Subcutaneous adipose tissue (tissue), 4 donors: ENCODE data around the gene INTS15. TPM values are rescaled to one million over a fixed set of nuclear protein-coding genes. Genes with fewer than 3 reads are reported as not detected.

Source experiments
- total RNA-seq, 4 donors: library from RNA; depleted of rRNA; stranded (reverse); fragments of >200 nt; gene quantifications; one replicate each; pipeline ENCODE4 v1.1.0, GENCODE V29; 2016
- TF ChIP-seq, protein P1 (sequence below): fragments of 450-650 bp; IDR thresholded peaks from one replicate; pipeline ENCODE4 v1.5.1; 2016; ENCODE audit warnings: low read depth, mild to moderate bottlenecking, control low read depth, antibody characterized with exemption, moderate library complexity

Gene INTS15
- total RNA-seq, 4 donors from 2014 or later = 13.3 to 42.0 (median 23.3) TPM

- TF ChIP-seq, protein P1, sequence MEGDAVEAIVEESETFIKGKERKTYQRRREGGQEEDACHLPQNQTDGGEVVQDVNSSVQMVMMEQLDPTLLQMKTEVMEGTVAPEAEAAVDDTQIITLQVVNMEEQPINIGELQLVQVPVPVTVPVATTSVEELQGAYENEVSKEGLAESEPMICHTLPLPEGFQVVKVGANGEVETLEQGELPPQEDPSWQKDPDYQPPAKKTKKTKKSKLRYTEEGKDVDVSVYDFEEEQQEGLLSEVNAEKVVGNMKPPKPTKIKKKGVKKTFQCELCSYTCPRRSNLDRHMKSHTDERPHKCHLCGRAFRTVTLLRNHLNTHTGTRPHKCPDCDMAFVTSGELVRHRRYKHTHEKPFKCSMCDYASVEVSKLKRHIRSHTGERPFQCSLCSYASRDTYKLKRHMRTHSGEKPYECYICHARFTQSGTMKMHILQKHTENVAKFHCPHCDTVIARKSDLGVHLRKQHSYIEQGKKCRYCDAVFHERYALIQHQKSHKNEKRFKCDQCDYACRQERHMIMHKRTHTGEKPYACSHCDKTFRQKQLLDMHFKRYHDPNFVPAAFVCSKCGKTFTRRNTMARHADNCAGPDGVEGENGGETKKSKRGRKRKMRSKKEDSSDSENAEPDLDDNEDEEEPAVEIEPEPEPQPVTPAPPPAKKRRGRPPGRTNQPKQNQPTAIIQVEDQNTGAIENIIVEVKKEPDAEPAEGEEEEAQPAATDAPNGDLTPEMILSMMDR = no peak
Observed at GRCh38 chr7:6578114-6579084, 11.4 kb upstream of the INTS15 start.

GRCh38 chr7:6579446-6579845, 10.4 kb upstream of the INTS15 start:
- TF ChIP-seq, protein P1 = no peak

DNA sequence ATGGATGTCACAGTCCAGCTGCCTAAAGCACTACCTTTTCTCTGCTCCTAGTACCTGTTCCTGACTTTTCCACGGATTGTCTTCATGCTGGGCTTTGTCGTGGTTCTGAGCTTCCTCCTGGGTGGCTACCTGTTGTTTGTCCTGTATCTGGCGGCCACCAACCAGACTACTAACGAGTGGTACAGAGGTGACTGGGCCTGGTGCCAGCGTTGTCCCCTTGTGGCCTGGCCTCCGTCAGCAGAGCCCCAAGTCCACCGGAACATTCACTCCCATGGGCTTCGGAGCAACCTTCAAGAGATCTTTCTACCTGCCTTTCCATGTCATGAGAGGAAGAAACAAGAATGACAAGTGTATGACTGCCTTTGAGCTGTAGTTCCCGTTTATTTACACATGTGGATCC, 1.3 kb upstream of the INTS15 start:
- TF ChIP-seq, protein P1 = no peak

DNA sequence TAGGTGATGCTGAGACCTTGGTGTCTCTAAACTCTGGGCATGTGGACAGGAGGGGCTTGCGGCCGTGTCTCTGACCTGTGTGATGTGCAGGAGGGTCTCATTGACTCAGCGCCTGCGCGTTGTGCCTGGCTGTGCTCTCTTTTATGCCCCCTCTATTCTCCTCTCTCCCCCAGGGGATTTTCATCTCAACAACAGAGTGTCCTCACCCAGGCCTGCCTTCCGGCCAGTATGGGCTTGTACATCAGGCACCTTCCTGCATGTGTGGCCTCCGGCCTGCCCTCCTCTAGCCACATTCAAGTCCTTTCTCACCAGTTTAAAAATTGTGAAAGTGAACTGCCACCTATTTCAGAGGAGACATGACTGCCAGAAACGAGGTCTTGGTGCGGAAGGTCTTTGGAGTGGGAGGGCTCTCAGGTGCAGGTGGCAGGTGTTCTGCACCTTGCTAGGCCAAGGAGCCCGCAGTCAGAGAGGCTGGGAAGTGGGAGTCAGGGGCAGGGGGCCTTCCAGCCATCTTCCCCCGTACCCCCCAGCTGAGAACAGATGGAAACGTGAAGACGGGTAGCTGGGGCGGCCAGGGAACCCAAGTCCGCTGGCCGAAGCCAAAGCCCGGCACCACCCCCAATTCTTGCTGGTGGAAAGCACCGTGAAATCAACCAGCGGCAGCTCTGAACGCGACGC, 531 bp upstream of the INTS15 start:
- TF ChIP-seq, protein P1 = no peak

DNA sequence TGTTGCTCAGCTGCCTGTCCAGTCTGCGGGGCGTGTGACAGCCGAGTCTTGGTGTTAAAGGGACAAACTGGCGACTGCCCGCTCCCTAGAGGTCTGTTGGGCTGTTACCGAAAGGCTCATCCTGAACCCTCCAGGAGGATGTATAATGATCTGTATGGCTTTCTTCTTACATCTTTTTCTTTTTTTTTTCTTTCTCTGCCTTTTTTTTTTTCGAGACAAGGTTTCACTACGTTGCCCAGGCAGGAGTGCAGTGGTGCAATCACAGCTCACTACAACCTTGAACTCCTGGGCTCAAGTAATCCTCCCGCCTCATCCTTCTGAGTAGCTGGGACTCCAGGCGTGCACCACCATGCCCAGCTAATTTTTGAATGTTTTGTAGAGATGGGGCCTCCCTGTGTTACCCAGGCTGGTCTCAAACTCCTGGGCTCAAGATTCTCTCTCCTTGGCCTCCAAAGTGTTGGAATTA, 857 bp downstream of the INTS15 start:
- TF ChIP-seq, protein P1 = no peak

- TF ChIP-seq, protein P1 = no peak
Observed at GRCh38 chr7:6600093-6600492, 10.3 kb downstream of the INTS15 start.

DNA sequence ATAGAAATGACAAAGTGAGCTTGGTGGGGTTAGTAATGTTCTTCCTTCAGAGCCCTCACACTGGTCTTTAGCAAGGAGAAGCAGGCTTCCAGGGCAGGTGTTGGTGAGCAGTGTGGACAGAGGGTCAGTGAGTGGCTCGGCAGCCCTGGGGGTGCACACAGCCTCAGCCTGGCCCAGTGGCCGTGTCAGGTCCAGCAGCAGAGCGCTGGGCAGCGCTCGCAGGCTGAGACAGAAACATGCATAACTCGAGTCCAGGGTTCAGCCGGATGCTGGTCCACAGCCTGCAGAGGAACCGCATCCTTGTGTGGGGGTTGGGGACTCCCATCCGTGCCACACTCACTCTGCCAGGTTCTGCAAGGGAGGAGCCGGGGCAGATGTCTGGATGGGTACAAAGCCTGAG, 14.6 kb downstream of the INTS15 start:
- TF ChIP-seq, protein P1 = no peak
